ENCODE measurements around the gene C2orf68. TPM values are rescaled to one million over a fixed set of nuclear protein-coding genes. Genes with fewer than 3 reads are reported as not detected.

C2orf68 gene, protein sequence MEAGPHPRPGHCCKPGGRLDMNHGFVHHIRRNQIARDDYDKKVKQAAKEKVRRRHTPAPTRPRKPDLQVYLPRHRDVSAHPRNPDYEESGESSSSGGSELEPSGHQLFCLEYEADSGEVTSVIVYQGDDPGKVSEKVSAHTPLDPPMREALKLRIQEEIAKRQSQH
- polyA plus RNA-seq (2012; ENCODE audit: insufficient read length, low read depth), result 28.4 TPM

DNA sequence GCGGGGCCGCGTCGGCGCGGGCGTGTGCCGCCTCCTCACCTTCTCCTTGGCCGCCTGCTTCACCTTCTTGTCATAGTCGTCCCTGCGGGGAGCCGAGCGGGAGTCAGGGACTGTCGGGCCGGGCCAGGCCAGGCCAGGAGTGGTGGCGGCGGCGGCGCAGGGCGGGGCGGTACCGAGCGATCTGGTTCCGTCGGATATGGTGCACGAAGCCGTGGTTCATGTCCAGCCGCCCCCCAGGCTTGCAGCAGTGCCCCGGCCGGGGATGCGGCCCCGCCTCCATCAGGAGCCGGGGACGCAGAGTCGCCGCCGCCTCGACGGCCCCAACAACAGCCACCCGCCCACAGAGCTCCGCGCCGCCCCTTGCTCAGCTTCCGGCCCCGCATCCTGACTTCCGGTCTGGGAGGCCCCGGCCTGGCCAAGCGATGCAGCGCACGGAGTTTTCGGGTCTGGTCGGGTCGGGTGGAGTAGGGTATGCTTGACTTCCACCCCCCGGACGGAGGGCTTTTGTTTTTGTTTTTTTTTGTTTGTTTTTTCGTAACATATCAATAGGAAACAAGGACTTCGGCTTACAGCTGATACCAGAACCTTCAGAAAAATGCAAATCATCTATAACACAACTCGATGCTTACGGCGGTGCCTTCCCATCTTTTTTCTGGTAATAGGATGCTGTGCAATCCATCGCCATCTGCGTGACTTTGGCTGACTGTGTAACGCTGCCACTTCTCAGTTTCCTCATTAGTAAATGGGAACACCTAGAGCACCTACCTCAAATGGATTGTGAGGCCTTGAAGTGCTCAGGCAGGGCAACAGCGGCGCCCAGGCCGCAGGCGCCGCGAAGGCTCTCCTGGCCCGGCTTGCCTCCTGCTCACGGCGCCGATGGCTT is at the start of gene C2orf68:
Gene C2orf68 (minus strand): TSS at position 362 of the 883 bp plus-strand sequence. CDS start 82 bp downstream, at position 280.
- peak; percentile 85; the same call in 1 of the 2 replicates for TF ChIP-seq TAF1 (IDR thresholded peaks at IDR 0.05; ENCODE audit: borderline replicate concordance, insufficient read depth, low read length)
- peak; percentile 78 for TF ChIP-seq FOXP2 (optimal IDR thresholded peaks at IDR 0.05; ENCODE audit: borderline replicate concordance, extremely low read depth, extremely low read length, insufficient read depth)
- TF ChIP-seq POLR2AphosphoS5 (IDR thresholded peaks at IDR 0.05; ENCODE audit: low read depth, low read length), result peak; percentile 91
- TF ChIP-seq SIN3A (IDR thresholded peaks at IDR 0.05; ENCODE audit: borderline replicate concordance, insufficient read depth, low read length), result no peak
- TF ChIP-seq, protein P1, sequence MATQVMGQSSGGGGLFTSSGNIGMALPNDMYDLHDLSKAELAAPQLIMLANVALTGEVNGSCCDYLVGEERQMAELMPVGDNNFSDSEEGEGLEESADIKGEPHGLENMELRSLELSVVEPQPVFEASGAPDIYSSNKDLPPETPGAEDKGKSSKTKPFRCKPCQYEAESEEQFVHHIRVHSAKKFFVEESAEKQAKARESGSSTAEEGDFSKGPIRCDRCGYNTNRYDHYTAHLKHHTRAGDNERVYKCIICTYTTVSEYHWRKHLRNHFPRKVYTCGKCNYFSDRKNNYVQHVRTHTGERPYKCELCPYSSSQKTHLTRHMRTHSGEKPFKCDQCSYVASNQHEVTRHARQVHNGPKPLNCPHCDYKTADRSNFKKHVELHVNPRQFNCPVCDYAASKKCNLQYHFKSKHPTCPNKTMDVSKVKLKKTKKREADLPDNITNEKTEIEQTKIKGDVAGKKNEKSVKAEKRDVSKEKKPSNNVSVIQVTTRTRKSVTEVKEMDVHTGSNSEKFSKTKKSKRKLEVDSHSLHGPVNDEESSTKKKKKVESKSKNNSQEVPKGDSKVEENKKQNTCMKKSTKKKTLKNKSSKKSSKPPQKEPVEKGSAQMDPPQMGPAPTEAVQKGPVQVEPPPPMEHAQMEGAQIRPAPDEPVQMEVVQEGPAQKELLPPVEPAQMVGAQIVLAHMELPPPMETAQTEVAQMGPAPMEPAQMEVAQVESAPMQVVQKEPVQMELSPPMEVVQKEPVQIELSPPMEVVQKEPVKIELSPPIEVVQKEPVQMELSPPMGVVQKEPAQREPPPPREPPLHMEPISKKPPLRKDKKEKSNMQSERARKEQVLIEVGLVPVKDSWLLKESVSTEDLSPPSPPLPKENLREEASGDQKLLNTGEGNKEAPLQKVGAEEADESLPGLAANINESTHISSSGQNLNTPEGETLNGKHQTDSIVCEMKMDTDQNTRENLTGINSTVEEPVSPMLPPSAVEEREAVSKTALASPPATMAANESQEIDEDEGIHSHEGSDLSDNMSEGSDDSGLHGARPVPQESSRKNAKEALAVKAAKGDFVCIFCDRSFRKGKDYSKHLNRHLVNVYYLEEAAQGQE (IDR thresholded peaks at IDR 0.05; ENCODE audit: insufficient read depth in 1 of 2, low read depth in 2 of 2, low read length in 2 of 2), result no peak

DNA sequence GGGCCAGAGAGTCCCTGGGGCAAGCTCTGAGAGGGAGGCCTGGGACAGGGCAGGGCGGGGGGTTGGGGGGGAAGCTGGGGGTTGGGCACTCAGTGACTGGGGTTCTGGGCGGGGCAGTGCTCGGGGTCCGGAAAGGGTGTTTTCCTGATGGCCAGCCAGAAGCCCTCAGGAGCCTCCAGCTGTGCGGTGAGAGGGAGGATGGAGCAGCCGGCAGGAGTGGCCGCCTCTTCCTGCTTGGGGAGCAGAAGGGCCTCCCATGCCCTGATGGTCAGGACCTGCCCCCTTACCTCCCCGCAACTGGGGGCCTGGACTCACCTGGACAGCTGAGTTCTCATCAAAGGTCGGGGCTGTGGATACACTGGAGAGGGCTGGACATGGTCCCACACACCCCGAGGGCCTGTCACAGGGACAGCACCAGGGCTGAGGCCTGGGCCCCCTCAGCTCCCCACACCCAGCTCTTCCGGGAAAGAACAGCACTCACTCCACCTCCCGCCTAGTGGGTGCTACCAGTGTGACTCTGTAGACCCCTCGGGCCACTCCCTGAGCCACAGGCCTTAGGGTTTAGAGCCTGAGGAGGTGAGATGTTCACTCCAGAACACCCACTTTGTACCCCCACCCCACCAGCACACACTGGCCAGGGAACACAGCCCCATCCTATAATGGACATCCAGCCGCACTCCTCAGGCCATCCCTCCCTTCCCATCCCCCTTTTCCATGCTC is 49.4 kb upstream of the C2orf68 start:
- TF ChIP-seq, protein P1 (IDR thresholded peaks at IDR 0.05; ENCODE audit: insufficient read depth in 1 of 2, low read depth in 2 of 2, low read length in 2 of 2), result no peak
- peak; percentile 27 for TF ChIP-seq FOXP2 (optimal IDR thresholded peaks at IDR 0.05; ENCODE audit: borderline replicate concordance, extremely low read depth, extremely low read length, insufficient read depth)

DNA sequence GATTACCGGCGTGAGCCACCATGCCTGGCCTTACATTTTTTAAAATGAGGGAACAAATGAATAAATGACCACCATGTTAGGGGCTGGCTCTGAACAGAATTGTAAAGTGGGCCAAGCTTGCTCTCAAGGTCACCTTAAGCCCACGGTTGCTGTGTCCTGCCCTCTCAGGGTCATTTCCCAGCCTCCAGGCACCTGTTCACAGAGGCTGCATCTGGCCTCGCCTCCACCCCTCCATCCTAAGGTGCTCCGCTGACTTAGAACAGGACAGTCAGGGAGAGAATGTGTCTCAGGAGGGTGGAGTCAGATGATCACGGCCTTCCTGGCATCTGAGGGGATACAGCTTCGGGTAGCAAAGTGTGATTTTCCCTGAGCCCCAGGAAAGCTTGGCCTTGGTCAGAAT is 48.9 kb upstream of the C2orf68 start:
- TF ChIP-seq, protein P1 (IDR thresholded peaks at IDR 0.05; ENCODE audit: insufficient read depth in 1 of 2, low read depth in 2 of 2, low read length in 2 of 2), result no peak
- TF ChIP-seq TAF1 (IDR thresholded peaks at IDR 0.05; ENCODE audit: borderline replicate concordance, insufficient read depth, low read length) (no peak), POLR2AphosphoS5 (IDR thresholded peaks at IDR 0.05; ENCODE audit: low read depth, low read length) (no peak), SIN3A (IDR thresholded peaks at IDR 0.05; ENCODE audit: borderline replicate concordance, insufficient read depth, low read length) (no peak), FOXP2 (optimal IDR thresholded peaks at IDR 0.05; ENCODE audit: borderline replicate concordance, extremely low read depth, extremely low read length, insufficient read depth) (no peak)

DNA sequence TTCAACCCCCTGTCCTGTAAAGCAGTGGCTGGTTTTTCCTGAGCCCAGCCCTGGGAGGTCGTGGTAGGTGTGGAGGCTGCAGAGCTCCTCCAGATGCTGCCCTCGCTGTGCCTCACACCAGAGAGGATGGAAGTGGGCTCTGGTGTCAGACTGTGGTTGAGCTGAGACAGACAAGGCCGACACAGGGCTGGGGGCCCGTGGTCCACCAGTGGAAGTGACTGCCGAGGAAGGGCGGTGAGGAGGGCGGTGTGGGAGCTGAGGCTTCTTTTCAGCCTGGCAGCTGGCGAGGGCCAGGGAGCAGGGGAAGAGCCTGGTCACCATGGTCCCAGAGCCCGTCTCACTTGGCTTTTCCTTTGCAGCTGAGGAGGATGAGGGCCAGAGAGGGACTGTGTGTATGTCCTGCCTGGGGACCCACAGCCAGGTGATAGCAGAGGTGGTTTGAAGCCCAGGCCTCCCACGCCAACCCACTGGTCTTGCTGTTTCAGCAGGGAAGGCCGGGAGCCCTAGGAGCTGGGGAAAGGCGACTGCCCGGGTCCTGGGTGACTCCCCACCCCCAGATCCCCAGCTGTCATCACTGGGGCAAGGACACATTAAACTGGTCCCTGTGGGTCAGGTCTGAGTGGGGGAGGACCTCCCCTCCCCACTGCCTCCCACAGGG is 47.6 kb upstream of the C2orf68 start:
- TF ChIP-seq FOXP2 (optimal IDR thresholded peaks at IDR 0.05; ENCODE audit: borderline replicate concordance, extremely low read depth, extremely low read length, insufficient read depth) (no peak), POLR2AphosphoS5 (IDR thresholded peaks at IDR 0.05; ENCODE audit: low read depth, low read length) (no peak), TAF1 (IDR thresholded peaks at IDR 0.05; ENCODE audit: borderline replicate concordance, insufficient read depth, low read length) (no peak), SIN3A (IDR thresholded peaks at IDR 0.05; ENCODE audit: borderline replicate concordance, insufficient read depth, low read length) (no peak)
- TF ChIP-seq, protein P1 (IDR thresholded peaks at IDR 0.05; ENCODE audit: insufficient read depth in 1 of 2, low read depth in 2 of 2, low read length in 2 of 2), result no peak

Data from PFSK-1 (cell line).